ES-I3 (cell line): ENCODE measurements around the gene LRRC3B.

Experiments
- H3K36me3 ChIP-seq: 2 replicates; pipeline ENCODE4 v1.6.1; 2013; ENCODE audit warnings: mild to moderate bottlenecking, low read length, control low read depth, moderate library complexity; ENCODE audit not compliant: insufficient read depth
- H3K4me1 ChIP-seq: 2 replicates; pipeline ENCODE4 v1.6.1; 2013; ENCODE audit warnings: mild to moderate bottlenecking, control low read depth, low read length; ENCODE audit not compliant: insufficient read depth
- H3K9ac ChIP-seq: 2 replicates; pipeline ENCODE4 v1.6.1; 2013; ENCODE audit warnings: low read depth, mild to moderate bottlenecking, low read length, moderate library complexity
- H3K9me3 ChIP-seq: 2 replicates; pipeline ENCODE4 v1.6.1; 2013; ENCODE audit warnings: mild to moderate bottlenecking, low read length, moderate library complexity; ENCODE audit not compliant: control insufficient read depth, insufficient read depth

LRRC3B gene

DNA sequence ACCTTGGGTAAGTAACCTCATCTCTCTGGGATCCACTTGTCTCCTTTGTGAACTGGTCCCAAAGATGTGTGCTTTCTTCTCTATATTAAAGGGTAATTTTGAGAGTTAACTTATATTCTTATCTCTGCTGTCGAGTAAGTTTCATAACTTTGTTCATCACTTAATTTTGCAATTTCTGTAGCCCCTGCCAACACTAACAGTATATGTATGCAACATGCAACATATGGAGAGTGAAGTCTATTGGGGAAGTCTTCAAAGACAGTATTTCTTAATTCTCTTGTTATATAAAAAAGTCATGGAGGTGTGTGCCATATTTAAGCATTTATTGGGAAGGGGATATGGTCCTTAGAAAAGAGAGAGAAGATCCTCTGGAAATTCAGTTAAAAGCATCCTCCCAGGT, 85.9 kb downstream of the LRRC3B start:
- Histone ChIP-seq H3K9ac (no peak overlapping the region), H3K36me3 (no peaks in the 10 kb centered on the region)

DNA sequence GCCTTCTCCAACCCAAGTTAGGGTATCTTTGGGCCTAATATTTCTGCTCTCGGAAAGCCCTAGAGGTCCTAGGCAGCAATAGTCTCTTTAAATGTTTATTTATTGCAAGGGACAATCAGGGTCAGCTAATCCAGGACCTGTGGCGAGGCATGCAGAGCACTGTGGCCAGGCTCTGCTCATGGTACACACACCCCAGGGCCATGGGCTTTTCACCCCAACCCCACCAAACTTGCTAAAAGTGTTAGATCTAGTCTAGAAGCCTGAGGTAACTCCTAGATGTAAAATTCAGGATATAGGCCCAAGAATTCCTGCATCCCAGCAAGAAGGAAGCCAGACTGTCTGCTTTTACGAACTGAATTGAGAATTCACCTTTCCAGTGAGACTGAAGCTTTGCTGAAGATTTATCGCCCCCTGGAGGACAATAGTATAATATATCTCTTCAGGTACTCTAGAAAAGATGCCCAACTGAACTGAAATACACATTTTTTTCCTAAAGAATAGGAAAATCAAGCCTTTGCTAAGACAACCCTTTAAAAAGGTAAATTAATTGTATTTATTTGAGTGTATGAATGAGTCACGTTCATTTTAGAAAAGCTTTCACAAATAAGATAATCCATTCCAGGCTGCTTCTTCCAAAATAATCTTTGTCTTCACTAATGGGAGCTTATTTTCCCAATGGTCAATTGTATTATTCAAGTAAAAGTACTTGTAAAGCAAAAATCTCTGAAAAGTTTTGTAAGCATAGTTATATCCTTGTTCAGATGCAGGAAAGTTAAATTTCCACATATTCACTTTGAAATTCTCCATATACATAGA, 89.8 kb downstream of the LRRC3B start:
- Histone ChIP-seq H3K4me1 (no peaks in the 10 kb centered on the region; the same call in 1 of the 2 replicates), H3K36me3 (no peaks in the 10 kb centered on the region; the same call in 1 of the 2 replicates), H3K9me3 (no peaks in the 10 kb centered on the region), H3K9ac (no peak overlapping the region)

More for the DNA sequence above, 85.9 kb downstream of the LRRC3B start:
- H3K4me1 ChIP-seq, result no peaks in the 10 kb centered on the region; the same call in 1 of the 2 replicates
- no peaks in the 10 kb centered on the region for H3K9me3 ChIP-seq

DNA sequence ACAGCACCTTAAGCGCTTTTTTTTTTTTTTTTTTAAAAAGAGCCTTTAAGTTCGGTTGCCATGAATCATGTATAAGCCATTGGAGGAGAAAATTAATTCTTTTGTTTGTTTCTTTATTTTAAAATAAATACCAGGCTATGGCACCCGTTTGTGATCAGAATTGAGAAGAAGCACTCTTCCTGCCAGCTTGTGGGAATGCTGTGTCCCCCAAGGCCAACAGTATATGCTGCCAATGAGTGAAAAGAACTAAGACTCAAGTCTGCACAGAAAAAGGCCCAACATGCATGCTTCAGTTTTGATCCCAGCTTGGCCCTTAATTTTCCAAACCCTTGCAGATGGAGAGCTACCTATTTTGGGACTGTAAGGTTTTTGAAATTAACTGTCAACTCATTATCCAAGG, 90.5 kb downstream of the LRRC3B start:
- no peaks in the 10 kb centered on the region for H3K9me3 ChIP-seq
- no peaks in the 10 kb centered on the region; the same call in 1 of the 2 replicates for H3K36me3 ChIP-seq
- H3K9ac ChIP-seq, result no peak overlapping the region
- no peaks in the 10 kb centered on the region; the same call in 1 of the 2 replicates for H3K4me1 ChIP-seq

DNA sequence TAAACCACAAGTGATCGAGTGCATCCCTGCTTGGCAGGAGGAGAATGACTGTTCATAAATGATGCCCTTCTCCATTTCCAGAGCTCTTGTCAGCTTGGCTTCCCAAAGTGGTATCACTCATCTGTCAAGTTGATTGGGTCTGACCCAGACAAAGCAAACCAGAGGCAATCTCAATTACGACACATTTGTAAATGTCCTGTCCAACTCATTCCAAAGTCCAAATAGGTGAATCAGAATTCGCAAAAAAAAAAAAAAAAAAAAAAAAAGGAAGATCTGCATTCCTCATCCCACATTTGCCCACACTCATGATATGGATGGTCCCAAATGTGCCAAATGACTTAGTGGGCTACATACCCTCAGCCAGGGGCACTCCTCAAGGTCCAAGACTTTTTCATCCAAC, 91.9 kb downstream of the LRRC3B start:
- Histone ChIP-seq H3K9ac (no peak overlapping the region), H3K4me1 (no peaks in the 10 kb centered on the region; the same call in 1 of the 2 replicates), H3K36me3 (no peaks in the 10 kb centered on the region; the same call in 1 of the 2 replicates), H3K9me3 (no peaks in the 10 kb centered on the region)

DNA sequence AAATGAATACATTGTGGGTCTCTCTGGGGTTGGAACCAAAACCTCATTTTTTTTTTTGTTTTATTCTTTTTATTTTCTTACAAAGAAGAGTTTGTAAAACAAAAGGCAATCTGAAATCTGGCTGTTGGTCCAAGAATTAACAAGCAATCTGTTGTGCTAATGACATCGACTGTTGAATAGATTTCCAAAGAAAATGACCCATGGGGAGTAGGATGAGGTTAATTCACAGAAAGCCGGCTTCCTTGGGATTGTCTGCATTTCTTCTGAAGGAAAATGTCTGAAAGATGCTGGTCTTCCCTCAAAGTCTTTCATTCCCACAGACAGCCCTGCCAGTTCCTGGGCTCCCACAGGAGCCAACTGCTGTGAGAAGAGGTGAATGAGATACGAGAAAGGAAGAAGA, 92.9 kb downstream of the LRRC3B start:
- Histone ChIP-seq H3K4me1 (no peaks in the 10 kb centered on the region), H3K9ac (no peak overlapping the region), H3K36me3 (no peaks in the 10 kb centered on the region; the same call in 1 of the 2 replicates), H3K9me3 (no peaks in the 10 kb centered on the region)

DNA sequence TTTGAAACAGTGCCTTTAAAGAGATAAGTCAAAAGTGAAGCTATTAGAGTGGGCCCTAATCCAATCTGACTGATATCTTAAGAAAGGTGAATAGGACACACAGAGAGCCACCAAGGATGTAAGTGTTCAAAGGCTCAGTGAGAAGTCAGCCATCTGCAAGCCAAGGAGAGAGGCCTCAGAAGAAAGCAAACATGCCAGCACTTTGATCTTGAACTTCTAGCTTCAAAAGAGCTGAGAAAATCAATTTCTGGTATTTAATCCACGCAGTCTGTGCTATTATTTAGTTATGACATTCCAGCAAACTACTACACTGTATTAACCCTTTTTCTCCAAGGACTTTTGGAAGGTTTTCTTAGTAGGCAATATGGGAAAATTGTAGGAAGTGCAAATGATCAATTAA, 95.7 kb downstream of the LRRC3B start:
- H3K36me3 ChIP-seq, result no peaks in the 10 kb centered on the region; the same call in 1 of the 2 replicates
- H3K9me3 ChIP-seq, result no peaks in the 10 kb centered on the region
- no peaks in the 10 kb centered on the region for H3K4me1 ChIP-seq
- H3K9ac ChIP-seq, result no peak overlapping the region

DNA sequence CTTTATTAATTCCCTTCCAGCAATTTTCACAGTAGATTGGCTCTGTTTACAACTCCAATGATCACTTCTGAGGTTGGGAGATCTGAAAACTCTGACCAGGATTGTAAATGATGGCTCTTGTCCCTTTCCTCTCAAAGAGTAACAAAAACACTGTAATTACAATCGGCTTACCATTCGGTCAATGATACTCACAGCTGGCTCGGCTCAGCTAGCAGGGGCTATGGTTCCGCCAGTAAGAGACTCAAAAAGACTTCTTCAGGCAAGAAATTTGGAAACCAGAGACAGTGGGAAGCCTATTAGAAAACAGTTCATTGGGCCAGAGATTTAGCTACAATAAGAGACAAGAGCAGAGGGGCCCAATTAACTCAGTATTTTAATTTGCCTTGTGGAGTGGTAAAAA, 96.6 kb downstream of the LRRC3B start:
- no peaks in the 10 kb centered on the region; the same call in 1 of the 2 replicates for H3K36me3 ChIP-seq
- no peaks in the 10 kb centered on the region for H3K4me1 ChIP-seq
- no peak overlapping the region for H3K9ac ChIP-seq
- no peaks in the 10 kb centered on the region for H3K9me3 ChIP-seq

DNA sequence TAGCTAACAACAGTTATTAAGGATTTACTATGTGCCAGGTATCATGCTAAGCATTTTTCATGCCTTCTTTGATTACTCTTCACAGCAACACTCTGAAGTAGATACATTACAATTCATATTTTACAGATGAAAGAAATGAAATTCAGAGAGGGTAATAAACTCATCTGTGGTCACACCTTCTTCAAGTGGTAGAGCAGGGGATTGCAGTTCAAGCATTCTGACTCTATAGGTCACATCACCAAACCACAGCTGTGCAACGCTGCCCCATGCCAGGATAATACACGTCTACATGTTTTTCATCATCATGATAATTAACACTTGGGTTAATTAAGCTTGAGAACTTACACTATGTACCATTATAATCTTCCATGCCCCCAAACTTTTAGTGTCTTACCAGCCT, 98.5 kb downstream of the LRRC3B start:
- Histone ChIP-seq H3K9me3 (no peaks in the 10 kb centered on the region), H3K4me1 (no peaks in the 10 kb centered on the region), H3K9ac (no peak overlapping the region), H3K36me3 (no peaks in the 10 kb centered on the region; the same call in 1 of the 2 replicates)

DNA sequence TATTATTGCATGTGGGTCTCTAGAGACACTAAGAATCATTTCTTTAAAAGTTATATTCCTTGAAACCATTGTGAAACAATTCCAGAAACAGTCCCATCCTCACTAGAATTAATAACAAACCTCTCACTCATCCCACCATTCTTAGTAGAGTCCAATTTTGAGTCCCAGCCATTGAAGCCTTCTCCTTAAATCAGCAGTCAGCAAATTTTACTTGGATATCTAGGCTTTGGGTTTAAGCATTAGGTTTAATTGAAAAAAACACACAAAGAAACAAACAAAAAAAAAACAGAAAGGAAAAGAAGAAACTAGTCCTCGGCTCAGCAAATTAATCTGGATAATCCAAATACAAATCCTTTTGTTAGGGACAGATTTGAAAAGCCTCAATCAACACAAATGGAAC, 109.3 kb downstream of the LRRC3B start:
- no peaks in the 10 kb centered on the region for H3K4me1 ChIP-seq

DNA sequence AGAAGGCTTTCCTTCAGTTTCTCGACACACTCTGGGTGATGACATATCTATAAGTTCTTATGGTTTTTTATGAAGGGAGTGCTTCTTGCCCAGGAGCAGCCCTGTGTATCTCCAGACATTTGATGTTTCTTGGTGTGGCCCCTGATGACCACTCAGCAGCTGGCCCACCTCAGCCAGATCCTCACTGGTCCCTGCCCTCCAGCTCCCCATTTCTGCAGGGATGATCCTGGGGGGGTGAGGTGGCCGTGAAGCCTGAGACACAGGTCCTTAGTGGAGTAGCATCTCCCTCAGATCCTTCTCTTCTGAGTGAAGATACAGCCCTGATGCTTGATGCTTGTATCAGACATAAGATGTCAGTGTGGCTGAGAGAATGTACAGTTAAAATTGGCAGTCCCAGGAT, 127.7 kb downstream of the LRRC3B start:
- Histone ChIP-seq H3K9ac (no peak overlapping the region), H3K36me3 (no peaks in the 10 kb centered on the region), H3K9me3 (no peaks in the 10 kb centered on the region)

More for the DNA sequence above, 109.3 kb downstream of the LRRC3B start:
- Histone ChIP-seq H3K9me3 (no peaks in the 10 kb centered on the region), H3K9ac (no peak overlapping the region), H3K36me3 (no peaks in the 10 kb centered on the region)

DNA sequence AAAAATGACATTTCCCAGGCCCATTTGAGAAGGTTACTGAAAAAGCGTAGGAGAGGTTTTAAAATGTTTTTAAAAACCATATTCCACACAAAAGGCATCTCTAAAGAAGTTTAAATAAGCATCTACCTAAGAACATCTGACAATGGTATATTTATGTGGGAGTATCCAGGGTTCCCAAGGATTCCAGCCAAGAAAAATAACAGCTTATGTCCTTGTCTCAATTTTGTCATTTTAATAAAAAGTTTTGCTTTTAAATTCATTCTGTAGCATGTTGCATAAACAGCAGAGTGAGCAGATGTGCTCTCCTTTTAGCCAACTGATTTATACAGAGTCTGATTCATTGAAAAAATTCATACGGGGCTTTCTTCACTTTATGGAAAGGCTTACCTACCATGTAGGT, 129.9 kb downstream of the LRRC3B start:
- H3K9ac ChIP-seq, result no peak overlapping the region
- no peaks in the 10 kb centered on the region for H3K36me3 ChIP-seq
- no peaks in the 10 kb centered on the region for H3K9me3 ChIP-seq
- no peaks in the 10 kb centered on the region for H3K4me1 ChIP-seq

More for the DNA sequence above, 127.7 kb downstream of the LRRC3B start:
- no peaks in the 10 kb centered on the region for H3K4me1 ChIP-seq

DNA sequence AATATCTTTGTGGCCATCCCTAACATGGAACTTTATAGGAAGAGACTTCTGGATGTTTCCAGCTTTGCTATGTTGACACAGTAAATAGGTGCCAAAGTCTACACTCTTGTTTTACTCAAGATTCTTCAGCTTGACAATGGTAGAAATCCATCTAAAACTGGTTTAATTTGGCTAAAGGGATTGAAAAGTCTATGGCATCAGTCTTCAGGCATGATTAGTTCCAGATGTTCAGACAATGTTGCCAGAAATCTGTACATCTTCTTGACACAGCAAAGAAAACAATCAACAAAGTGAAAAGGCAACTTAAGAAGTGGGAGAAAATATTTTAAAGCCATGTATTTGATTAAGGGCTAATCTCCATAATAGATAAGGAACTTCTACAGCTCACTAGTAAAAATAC, 130.5 kb downstream of the LRRC3B start:
- no peaks in the 10 kb centered on the region for H3K36me3 ChIP-seq
- no peaks in the 10 kb centered on the region for H3K9me3 ChIP-seq
- no peak overlapping the region for H3K9ac ChIP-seq
- no peaks in the 10 kb centered on the region for H3K4me1 ChIP-seq

DNA sequence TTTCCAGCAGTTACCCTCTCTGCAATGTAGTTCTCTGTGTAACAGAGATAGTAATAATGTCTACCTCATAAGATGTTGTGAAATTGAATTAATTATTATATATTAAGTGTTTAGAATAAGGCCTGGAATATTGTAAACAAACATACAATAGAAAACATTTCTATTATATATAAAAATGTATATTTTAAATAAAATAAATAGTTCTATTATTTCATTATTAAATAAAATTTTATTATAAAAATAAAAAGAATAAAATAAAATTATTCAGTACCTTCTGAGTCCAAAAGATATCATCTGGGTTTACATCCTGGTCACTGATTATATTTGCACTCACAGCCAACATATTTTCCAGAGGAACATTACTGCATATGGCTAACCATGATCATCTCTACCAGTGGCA, 135.4 kb downstream of the LRRC3B start:
- no peaks in the 10 kb centered on the region for H3K4me1 ChIP-seq
- H3K9me3 ChIP-seq, result no peaks in the 10 kb centered on the region
- H3K9ac ChIP-seq, result no peak overlapping the region
- H3K36me3 ChIP-seq, result no peaks in the 10 kb centered on the region
